Testis (tissue), 3 donors: ENCODE measurements around the gene PCYT2. TPM values are rescaled to one million over a fixed set of nuclear protein-coding genes. Genes with fewer than 3 reads are reported as not detected.
A peak's percentile ranks its signal among the peaks of the same experiment; 100 is the strongest.
"Not testable (repeated sequence)": the region's sequence is repeated elsewhere in the genome, so short reads cannot be mapped to it uniquely, and the experiment has no call there.

Experiments used
- DNase-seq: peaks from one replicate; pipeline ENCODE4 v3.0.0-alpha.2; 2019
- H3K27ac ChIP-seq, 2 donors: fragments of 200-600 bp; sonication (generic); one replicate each; pipeline ENCODE4 v1.5.1; 2019
- H3K27me3 ChIP-seq: fragments of 200-600 bp; sonication (generic); one replicate; pipeline ENCODE4 v1.5.1; 2019
- H3K36me3 ChIP-seq: fragments of 200-600 bp; sonication (generic); one replicate; pipeline ENCODE4 v1.5.1; 2017; ENCODE audit warnings: low read depth; ENCODE audit errors: missing control alignments
- H3K4me1 ChIP-seq: fragments of 200-600 bp; sonication (generic); one replicate; pipeline ENCODE4 v1.5.1; 2019
- H3K4me3 ChIP-seq, 2 donors: fragments of 200-600 bp; sonication (generic); one replicate each; pipeline ENCODE4 v1.5.1; 2017 to 2019
- H3K9me3 ChIP-seq: fragments of 200-600 bp; sonication (generic); one replicate; pipeline ENCODE4 v1.5.1; 2017
- CTCF ChIP-seq, 3 experiments: fragments of 450-650 bp in 2 of 3; fragments of 200-600 bp in 1 of 3; sonication (generic) in 1 of 3; IDR thresholded peaks; one replicate each; pipeline ENCODE4 v1.5.1; 2016 to 2019; ENCODE audit warnings: antibody characterized with exemption in 3 of 3, mild to moderate bottlenecking in 2 of 3, moderate library complexity in 1 of 3
- POLR2A ChIP-seq: fragments of 450-650 bp; IDR thresholded peaks from one replicate; pipeline ENCODE4 v1.6.1; 2017; ENCODE audit warnings: antibody characterized with exemption, mild to moderate bottlenecking, moderate library complexity
- WGBS, 2 donors: methylation state at CpG; one replicate each; pipeline ENCODE4 v1.1.5; 2018; 5-methylcytosine and 5-hydroxymethylcytosine counted together
- intact Hi-C: fragments of 100-400 bp; cut with DNase I; formaldehyde crosslinking; loops from one replicate; pipeline ENCODE4 v1.15.1; 2023; ENCODE audit warnings: low total_unique reads
- polyA plus RNA-seq: library from polyadenylated mRNA; stranded (reverse); fragments of 350-450 nt; fragmentation: Illumina TruSeq; extraction: RNeasy Lipid Tissue Mini Kit (QIAGEN cat#74804); gene quantifications from one replicate; pipeline ENCODE4 v1.2.3, GENCODE V29; 2014; ENCODE audit warnings: low read depth, low replicate concordance; ENCODE audit not compliant: insufficient read depth
- total RNA-seq, 2 donors: library from RNA; depleted of rRNA; stranded (reverse); fragments of >200 nt; gene quantifications; one replicate each; pipeline ENCODE4 v1.2.3, GENCODE V29; 2016

The PCYT2 gene
- total and polyA plus RNA-seq, 3 donors from 2014 or later: 171 to 488 (median 438) TPM

- intact Hi-C loops: no loop called here
- Histone ChIP-seq H3K4me1 (peaks cover 28% of the 10 kb centered on the region), H3K27me3 (no peaks in the 10 kb centered on the region), H3K27ac (no peak overlapping the region), H3K9me3 (no peaks in the 10 kb centered on the region), H3K4me3 (no peak overlapping the region), H3K36me3 (no peaks in the 10 kb centered on the region)
- TF ChIP-seq POLR2A (no peak), CTCF (IDR thresholded peaks at IDR 0.05) (no peak)
- DNase-seq: no peak
- WGBS, 2 donors: 76 to 86% methylated on average over 15 of the region's 15 CpGs
Measured at GRCh38 chr17:81918832-81919545, 7.8 kb upstream of the PCYT2 start.

- Histone ChIP-seq H3K4me3 (peak overlapping the region; percentile 67 to 87), H3K4me1 (peaks cover 21% of the 10 kb centered on the region)
- H3K36me3 ChIP-seq, intact Hi-C loops, H3K27me3 ChIP-seq, H3K27ac ChIP-seq, H3K9me3 ChIP-seq, DNase-seq: not testable (repeated sequence)
- WGBS, 2 donors: 22 to 29% methylated on average over 8 to 9 of the region's 9 CpGs
Measured at GRCh38 chr17:81918333-81918669, 7.1 kb upstream of the PCYT2 start.

GRCh38 chr17:81917565-81918332, 6.5 kb upstream of the PCYT2 start, which contains the start of gene SIRT7:
SIRT7 (minus strand) TSS chr17:81918176; CDS start chr17:81918131, 45 bp downstream.
- Histone ChIP-seq H3K27me3 (no peaks in the 10 kb centered on the region), H3K4me1 (peaks cover 16% of the 10 kb centered on the region), H3K4me3 (peak within 1 kb of the TSS; percentile 67 to 87), H3K36me3 (no peaks in the 10 kb centered on the region), H3K9me3 (no peaks in the 10 kb centered on the region), H3K27ac (peak within 1 kb of the TSS in 1 of 2 donors; percentile 59)
- intact Hi-C loops: no loop called here
- TF ChIP-seq POLR2A (no peak), CTCF (IDR thresholded peaks at IDR 0.05) (no peak)
- WGBS, 2 donors: 1% methylated on average over 35 to 75 of the region's 94 CpGs
- DNase-seq: peak; percentile 75

- DNase-seq: no peak
- Histone ChIP-seq H3K4me1 (peaks cover 18% of the 10 kb centered on the region), H3K4me3 (no peak overlapping the region), H3K27ac (no peak overlapping the region), H3K27me3 (no peaks in the 10 kb centered on the region), H3K9me3 (no peaks in the 10 kb centered on the region), H3K36me3 (no peaks in the 10 kb centered on the region)
- TF ChIP-seq POLR2A: no peak
- intact Hi-C loops: no loop called here
- WGBS, 2 donors: 75% methylated on average over 19 to 21 of the region's 21 CpGs
Measured at GRCh38 chr17:81916234-81917001, 5.2 kb upstream of the PCYT2 start.

GRCh38 chr17:81915331-81915730, 4.1 kb upstream of the PCYT2 start:
- H3K9me3 ChIP-seq: no peaks in the 10 kb centered on the region
- no peaks in the 10 kb centered on the region for H3K27me3 ChIP-seq
- H3K27ac ChIP-seq: no peak overlapping the region
- 94 to 95% methylated on average over 10 to 12 of the region's 12 CpGs for WGBS, 2 donors
- TF ChIP-seq POLR2A (no peak), CTCF (IDR thresholded peaks at IDR 0.05) (no peak)
- no peaks in the 10 kb centered on the region for H3K36me3 ChIP-seq
- intact Hi-C loops: no loop called here
- DNase-seq: no peak
- no peak overlapping the region for H3K4me3 ChIP-seq
- peaks cover 21% of the 10 kb centered on the region for H3K4me1 ChIP-seq
